Activated CD4-positive, alpha-beta memory T cell treated with anti-CD3 and anti-CD28 coated beads for 36 hours (primary cell): ENCODE results near the gene DUSP23. TPM values are rescaled to one million over a fixed set of nuclear protein-coding genes. Genes with fewer than 3 reads are reported as not detected.

ENCODE experiments used
- CTCF ChIA-PET: fragments of 350-600 bp; sonication (Branson Sonifier 250); formaldehyde crosslinking; loops from one replicate; lab custom pipeline; 2021; ENCODE audit warnings: antibody characterized with exemption, inconsistent platforms; lab: Charles Lee
- POLR2A ChIA-PET: fragments of 350-600 bp; sonication (Branson Sonifier 250); formaldehyde crosslinking; loops from one replicate; lab custom pipeline; 2021; ENCODE audit warnings: antibody characterized with exemption; lab: Charles Lee
- DNase-seq: peaks from one replicate; pipeline ENCODE4 v3.0.0-alpha.2; 2020
- H3K27ac Mint-ChIP-seq: one replicate; pipeline ENCODE4 v1.8.0; 2021; ENCODE audit warnings: mixed read lengths
- H3K27me3 Mint-ChIP-seq: one replicate; pipeline ENCODE4 v1.8.0; 2021; ENCODE audit warnings: mixed read lengths
- H3K36me3 Mint-ChIP-seq: one replicate; pipeline ENCODE4 v1.8.0; 2021; ENCODE audit warnings: mixed read lengths
- H3K4me1 Mint-ChIP-seq: one replicate; pipeline ENCODE4 v1.8.0; 2021; ENCODE audit warnings: low read depth, mixed read lengths
- H3K4me3 Mint-ChIP-seq: one replicate; pipeline ENCODE4 v1.8.0; 2021; ENCODE audit warnings: mild to moderate bottlenecking, mixed read lengths
- H3K9me3 Mint-ChIP-seq: one replicate; pipeline ENCODE4 v1.8.0; 2021; ENCODE audit warnings: mixed read lengths
- intact Hi-C: fragments of 100-400 bp; cut with micrococcal nuclease; formaldehyde crosslinking; loops from one replicate; pipeline ENCODE4 v1.15.1; 2023
- total RNA-seq, 2 experiments: library from RNA; stranded (reverse); gene quantifications; one replicate each; pipeline ENCODE4 v1.2.3, GENCODE V29; 2021

DUSP23 gene
- total RNA-seq, 2 experiments from 2014 or later: 26.9 to 28.3 TPM

GRCh38 chr1:159756397-159756796 lies 24.4 kb upstream of the DUSP23 start:
- Mint-ChIP-seq H3K27me3 (peaks cover 8% of the 10 kb centered on the region), H3K4me1 (no peaks in the 10 kb centered on the region), H3K27ac (no peak overlapping the region), H3K36me3 (no peaks in the 10 kb centered on the region), H3K4me3 (no peak overlapping the region), H3K9me3 (no peaks in the 10 kb centered on the region)
- DNase-seq: no peak
- ChIA-PET CTCF (no interaction called here), POLR2A (interaction anchor here (0.6 kb wide), 1 partner anchor 199 kb away, joined by 3 read pairs; no protein-coding TSS in a partner anchor)
- intact Hi-C loops: no loop called here

GRCh38 chr1:159763686-159764085 lies 17.1 kb upstream of the DUSP23 start:
- CTCF ChIA-PET: interaction anchor here (1.6 kb wide), 1 partner anchor 10 kb away, joined by 3 read pairs; no protein-coding TSS in a partner anchor
- no peaks in the 10 kb centered on the region for H3K36me3 Mint-ChIP-seq
- no peak for DNase-seq
- H3K27ac Mint-ChIP-seq: no peak overlapping the region
- H3K4me3 Mint-ChIP-seq: no peak overlapping the region
- POLR2A ChIA-PET: no interaction called here
- H3K4me1 Mint-ChIP-seq: no peaks in the 10 kb centered on the region
- peaks cover 5% of the 10 kb centered on the region for H3K27me3 Mint-ChIP-seq
- intact Hi-C loops: no loop called here
- H3K9me3 Mint-ChIP-seq: no peaks in the 10 kb centered on the region

DNA sequence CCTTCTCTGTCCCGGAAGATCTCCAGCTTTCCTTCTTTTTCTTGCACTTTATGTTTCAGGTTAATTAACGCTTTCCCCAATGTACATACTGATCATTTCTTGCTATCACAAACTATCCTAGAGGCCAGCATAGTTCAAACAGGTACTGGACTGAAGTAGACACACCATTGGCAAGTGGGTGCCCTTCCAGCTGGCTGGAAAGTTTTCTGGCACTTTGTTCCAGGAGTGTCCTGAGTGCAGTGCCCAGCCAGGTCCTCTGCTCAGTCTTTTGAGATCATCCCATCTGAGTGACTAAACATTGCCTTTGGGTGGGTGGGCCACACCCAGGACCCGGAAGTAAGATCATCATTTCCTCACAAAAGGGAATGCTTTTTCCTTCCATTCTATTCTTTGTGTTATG lies 15.0 kb upstream of the DUSP23 start:
- H3K4me3 Mint-ChIP-seq: no peak overlapping the region
- no peaks in the 10 kb centered on the region for H3K4me1 Mint-ChIP-seq
- intact Hi-C loops: no loop called here
- ChIA-PET CTCF (no interaction called here), POLR2A (no interaction called here)
- H3K27me3 Mint-ChIP-seq: peaks cover 6% of the 10 kb centered on the region
- H3K36me3 Mint-ChIP-seq: no peaks in the 10 kb centered on the region
- no peak overlapping the region for H3K27ac Mint-ChIP-seq
- no peak for DNase-seq
- no peaks in the 10 kb centered on the region for H3K9me3 Mint-ChIP-seq

DNA sequence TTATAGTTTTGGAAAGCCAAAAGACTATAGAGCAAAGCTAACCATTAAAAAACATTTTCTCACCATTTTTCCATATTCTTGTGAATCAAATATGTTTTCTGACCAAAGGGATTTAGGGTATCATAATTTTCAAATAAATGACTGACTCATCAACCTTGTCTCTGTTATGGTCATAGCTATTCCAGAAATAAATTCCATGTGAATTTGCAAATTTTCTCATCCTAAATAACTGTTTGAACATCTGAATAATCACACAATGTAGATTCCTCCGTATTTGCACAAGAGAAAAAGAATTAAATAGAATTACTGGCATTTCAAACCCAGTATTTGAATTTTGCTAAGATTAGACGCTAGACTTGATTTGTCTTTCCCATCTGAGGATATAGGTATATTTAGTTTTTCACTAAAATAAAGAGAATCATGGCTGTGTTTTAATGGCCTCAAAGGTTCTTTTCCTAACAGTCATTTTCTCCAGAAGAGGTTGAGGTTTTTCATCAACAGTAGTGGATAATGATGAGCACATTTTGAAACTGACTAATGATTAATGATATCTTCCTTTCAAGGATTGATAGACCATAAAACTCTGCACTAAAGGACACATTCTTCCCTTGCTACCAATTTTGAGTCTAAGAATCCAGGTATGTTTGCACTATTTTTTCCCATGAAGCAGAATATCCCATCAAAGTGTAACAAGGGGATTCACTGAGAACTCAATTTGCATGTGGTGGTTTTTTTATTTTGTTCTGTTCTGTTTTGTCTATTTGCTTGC lies 9.5 kb upstream of the DUSP23 start:
- Mint-ChIP-seq H3K9me3 (no peaks in the 10 kb centered on the region), H3K27me3 (peaks cover 4% of the 10 kb centered on the region), H3K36me3 (no peaks in the 10 kb centered on the region), H3K4me3 (no peak overlapping the region), H3K27ac (no peak overlapping the region), H3K4me1 (no peaks in the 10 kb centered on the region)
- POLR2A ChIA-PET: no interaction called here
- intact Hi-C loops: no loop called here
- CTCF ChIA-PET: no interaction called here
- DNase-seq: no peak

GRCh38 chr1:159774465-159774864 lies 6.3 kb upstream of the DUSP23 start:
- Mint-ChIP-seq H3K4me1 (no peaks in the 10 kb centered on the region), H3K27ac (no peak overlapping the region), H3K36me3 (no peaks in the 10 kb centered on the region), H3K27me3 (peaks cover 4% of the 10 kb centered on the region), H3K9me3 (no peaks in the 10 kb centered on the region), H3K4me3 (no peak overlapping the region)
- intact Hi-C loops: no loop called here
- no peak for DNase-seq
- ChIA-PET POLR2A (no interaction called here), CTCF (interaction anchor here (0.7 to 1.9 kb wide), 2 partner anchors 24 to 118 kb away, joined by 3 to 6 read pairs; no protein-coding TSS in a partner anchor)

DNA sequence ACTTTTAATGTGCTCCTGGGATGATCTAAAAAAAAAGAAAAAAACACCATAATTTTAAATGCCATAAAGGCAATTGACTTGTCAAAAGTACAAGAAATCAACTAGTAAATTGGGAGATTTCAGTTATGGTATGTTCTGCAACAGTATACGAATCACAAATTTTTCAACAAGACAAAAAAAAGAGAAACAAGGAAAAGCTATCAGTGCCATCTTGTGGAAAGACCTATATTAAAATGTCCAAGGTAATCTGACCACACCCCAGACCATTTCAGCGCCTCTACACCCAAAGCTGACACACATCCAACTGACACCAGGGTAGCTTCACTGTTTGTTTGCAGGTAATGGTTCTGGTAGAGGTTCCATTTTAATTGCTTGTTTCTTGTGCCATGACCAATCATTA lies 5.0 kb upstream of the DUSP23 start:
- ChIA-PET POLR2A (no interaction called here), CTCF (interaction anchor here (1.0 to 1.9 kb wide), 3 partner anchors 15 to 230 kb away, joined by 4 to 6 read pairs (median 4); no protein-coding TSS in a partner anchor)
- Mint-ChIP-seq H3K27ac (no peak overlapping the region), H3K27me3 (peaks cover 4% of the 10 kb centered on the region), H3K4me1 (no peaks in the 10 kb centered on the region), H3K9me3 (no peaks in the 10 kb centered on the region), H3K4me3 (no peak overlapping the region), H3K36me3 (no peaks in the 10 kb centered on the region)
- no peak for DNase-seq
- intact Hi-C loops: no loop called here

GRCh38 chr1:159778266-159778665 lies 2.5 kb upstream of the DUSP23 start:
- Mint-ChIP-seq H3K36me3 (no peaks in the 10 kb centered on the region), H3K27me3 (no peaks in the 10 kb centered on the region), H3K9me3 (no peaks in the 10 kb centered on the region), H3K4me1 (peaks cover 5% of the 10 kb centered on the region), H3K4me3 (no peak overlapping the region), H3K27ac (no peak overlapping the region)
- ChIA-PET POLR2A (no interaction called here), CTCF (interaction anchor here (2.1 kb wide), 2 partner anchors 21 to 112 kb away, joined by 8 to 10 read pairs; no protein-coding TSS in a partner anchor)
- no peak for DNase-seq
- intact Hi-C loops: no loop called here

- H3K9me3 Mint-ChIP-seq: no peaks in the 10 kb centered on the region
- DNase-seq: no peak
- ChIA-PET CTCF (interaction anchor here (1.0 kb wide), 1 partner anchor 114 kb away, joined by 3 read pairs; no protein-coding TSS in a partner anchor), POLR2A (no interaction called here)
- no peaks in the 10 kb centered on the region for H3K27me3 Mint-ChIP-seq
- peaks cover 5% of the 10 kb centered on the region for H3K4me1 Mint-ChIP-seq
- H3K36me3 Mint-ChIP-seq: no peaks in the 10 kb centered on the region
- H3K4me3 Mint-ChIP-seq: no peak overlapping the region
- no peak overlapping the region for H3K27ac Mint-ChIP-seq
- intact Hi-C loops: no loop called here
Measured at GRCh38 chr1:159779403-159779851, 1.3 kb upstream of the DUSP23 start.

DNA sequence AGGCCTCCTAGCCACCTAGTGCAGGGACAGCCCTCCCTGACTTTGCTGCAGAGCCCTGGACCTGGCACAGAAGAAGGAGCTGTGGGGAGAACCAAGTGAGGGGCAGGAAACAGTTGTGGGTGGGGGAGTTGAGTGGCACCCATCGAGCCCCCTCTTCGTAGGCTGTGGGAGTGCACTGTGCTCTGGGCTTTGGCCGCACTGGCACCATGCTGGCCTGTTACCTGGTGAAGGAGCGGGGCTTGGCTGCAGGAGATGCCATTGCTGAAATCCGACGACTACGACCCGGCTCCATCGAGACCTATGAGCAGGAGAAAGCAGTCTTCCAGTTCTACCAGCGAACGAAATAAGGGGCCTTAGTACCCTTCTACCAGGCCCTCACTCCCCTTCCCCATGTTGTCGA lies 1.2 kb downstream of the DUSP23 start:
- Mint-ChIP-seq H3K9me3 (no peaks in the 10 kb centered on the region), H3K36me3 (no peaks in the 10 kb centered on the region), H3K27ac (no peak overlapping the region), H3K4me1 (peaks cover 5% of the 10 kb centered on the region), H3K27me3 (no peaks in the 10 kb centered on the region), H3K4me3 (peak overlapping the region; percentile 78)
- intact Hi-C loops: loop anchor here (2.0 kb wide), 1 partner anchor 73 kb away; no protein-coding TSS in a partner anchor
- DNase-seq: no peak
- POLR2A ChIA-PET: interaction anchor here (0.7 to 1.1 kb wide), 3 partner anchors 46 to 130 kb away, joined by 3 to 4 read pairs (median 3); no protein-coding TSS in a partner anchor
- CTCF ChIA-PET: interaction anchor here (2.9 kb wide), 3 partner anchors 17 to 111 kb away, joined by 22 to 28 read pairs (median 26); no protein-coding TSS in a partner anchor

- Mint-ChIP-seq H3K4me1 (peaks cover 5% of the 10 kb centered on the region), H3K27me3 (no peaks in the 10 kb centered on the region), H3K27ac (no peak overlapping the region), H3K9me3 (no peaks in the 10 kb centered on the region), H3K4me3 (no peak overlapping the region), H3K36me3 (no peaks in the 10 kb centered on the region)
- CTCF ChIA-PET: no interaction called here
- POLR2A ChIA-PET: no interaction called here
- intact Hi-C loops: no loop called here
- DNase-seq: no peak
Measured at GRCh38 chr1:159783724-159784123, 3.0 kb downstream of the DUSP23 start.

- no peak overlapping the region for H3K27ac Mint-ChIP-seq
- H3K27me3 Mint-ChIP-seq: peaks cover 4% of the 10 kb centered on the region
- intact Hi-C loops: no loop called here
- H3K9me3 Mint-ChIP-seq: no peaks in the 10 kb centered on the region
- H3K4me3 Mint-ChIP-seq: no peak overlapping the region
- CTCF ChIA-PET: interaction anchor here (5.6 kb wide), 1 partner anchor 12 kb away, joined by 26 read pairs; no protein-coding TSS in a partner anchor
- DNase-seq: no peak
- peaks cover 3% of the 10 kb centered on the region for H3K4me1 Mint-ChIP-seq
- POLR2A ChIA-PET: no interaction called here
- H3K36me3 Mint-ChIP-seq: no peaks in the 10 kb centered on the region
Measured at GRCh38 chr1:159786465-159786864, 5.7 kb downstream of the DUSP23 start.

- Mint-ChIP-seq H3K36me3 (no peaks in the 10 kb centered on the region), H3K4me3 (no peak overlapping the region), H3K27me3 (peaks cover 4% of the 10 kb centered on the region), H3K27ac (no peak overlapping the region), H3K4me1 (no peaks in the 10 kb centered on the region), H3K9me3 (no peaks in the 10 kb centered on the region)
- CTCF ChIA-PET: interaction anchor here (2.1 to 5.6 kb wide), 2 partner anchors 11 to 106 kb away, joined by 4 to 26 read pairs; no protein-coding TSS in a partner anchor
- intact Hi-C loops: no loop called here
- no peak for DNase-seq
- POLR2A ChIA-PET: no interaction called here
Measured at GRCh38 chr1:159786966-159787365, 6.2 kb downstream of the DUSP23 start.
